Stomach (tissue), 9 donors: ENCODE results near the gene APBB3. TPM values are rescaled to one million over a fixed set of nuclear protein-coding genes. Genes with fewer than 3 reads are reported as not detected.

Source experiments
- DNase-seq, 2 donors: peaks; one replicate each; pipeline versions ENCODE4 v3.0.0 to v3.0.0-alpha.2; 2013 to 2019
- H3K27ac ChIP-seq, 5 donors: fragments of 200-600 bp in 4 of 5; sonication (generic) in 4 of 5; one replicate each; pipeline ENCODE4 v1.5.1; 2013 to 2019; ENCODE audit warnings: mild to moderate bottlenecking in 1 of 5, moderate library complexity in 1 of 5
- H3K27me3 ChIP-seq, 3 donors: fragments of 200-600 bp; sonication (generic); one replicate each; pipeline ENCODE4 v1.5.1; 2017 to 2019; ENCODE audit warnings: mixed run types in 1 of 3
- H3K36me3 ChIP-seq, 4 donors: fragments of 200-600 bp; sonication (generic); 1 replicate in 3 of 4; 2 replicates in 1 of 4; pipeline ENCODE4 v1.5.1; 2016 to 2019
- H3K4me1 ChIP-seq, 4 donors: fragments of 200-600 bp; sonication (generic); one replicate each; pipeline ENCODE4 v1.5.1; 2016 to 2019
- H3K4me3 ChIP-seq, 4 donors: fragments of 200-600 bp; sonication (generic) in 3 of 4; one replicate each; pipeline ENCODE4 v1.5.1; 2016 to 2019; ENCODE audit warnings: mild to moderate bottlenecking in 1 of 4
- H3K9me3 ChIP-seq, 4 donors: fragments of 200-600 bp; sonication (generic); one replicate each; pipeline ENCODE4 v1.5.1; 2016 to 2019
- CTCF ChIP-seq, 7 experiments: fragments of 450-650 bp in 4 of 7; fragments of 200-600 bp in 3 of 7; sonication (generic) in 3 of 7; IDR thresholded peaks; one replicate each; pipeline ENCODE4 v1.5.1; 2016 to 2019; ENCODE audit warnings: antibody characterized with exemption in 7 of 7, control low read depth in 2 of 7, mild to moderate bottlenecking in 1 of 7
- EP300 ChIP-seq: sonication (generic); formaldehyde crosslinking; IDR thresholded peaks from one replicate; pipeline ENCODE4 v1.6.1; 2017; ENCODE audit warnings: antibody characterized with exemption
- POLR2A ChIP-seq, 4 donors: fragments of 450-650 bp; IDR thresholded peaks; one replicate each; pipeline ENCODE4 v1.6.1; 2016; ENCODE audit warnings: antibody characterized with exemption in 4 of 4, control low read depth in 2 of 4, mild to moderate bottlenecking in 1 of 4, moderate library complexity in 1 of 4
- POLR2AphosphoS5 ChIP-seq, 3 donors: sonication (generic); formaldehyde crosslinking; IDR thresholded peaks; one replicate each; pipeline ENCODE4 v1.6.1; 2016; ENCODE audit warnings: antibody characterized with exemption in 3 of 3
- WGBS, 5 donors: extraction: QIAGEN DNeasy Blood & Tissue Kit in 3 of 5; methylation state at CpG; one replicate each; pipeline versions ENCODE4 v1.1.5 to v1.1.7; 2013 to 2018; 5-methylcytosine and 5-hydroxymethylcytosine counted together
- intact Hi-C: fragments of 100-400 bp; cut with DNase I; formaldehyde crosslinking; loops from one replicate; pipeline ENCODE4 v1.15.1; 2023; ENCODE audit warnings: low total_unique reads
- polyA plus RNA-seq, 3 donors: library from polyadenylated mRNA; stranded (reverse); fragments of 200-250 nt; gene quantifications; one replicate each; pipeline ENCODE4 v1.2.3, GENCODE V29; 2013
- total RNA-seq, 5 donors: library from RNA; depleted of rRNA; stranded (reverse); fragments of >200 nt; gene quantifications; one replicate each; pipeline versions ENCODE4 v1.1.0 to v1.2.3, GENCODE V29; 2014 to 2016
- donor health status: healthy with polysubstance abuse.
- donor health status: Bipolar disorder and iron deficiency.
- donor health status: healthy.

The APBB3 gene
- total and polyA plus RNA-seq, 8 donors, result 5.4 to 40.8 (median 16.7) TPM

DNA sequence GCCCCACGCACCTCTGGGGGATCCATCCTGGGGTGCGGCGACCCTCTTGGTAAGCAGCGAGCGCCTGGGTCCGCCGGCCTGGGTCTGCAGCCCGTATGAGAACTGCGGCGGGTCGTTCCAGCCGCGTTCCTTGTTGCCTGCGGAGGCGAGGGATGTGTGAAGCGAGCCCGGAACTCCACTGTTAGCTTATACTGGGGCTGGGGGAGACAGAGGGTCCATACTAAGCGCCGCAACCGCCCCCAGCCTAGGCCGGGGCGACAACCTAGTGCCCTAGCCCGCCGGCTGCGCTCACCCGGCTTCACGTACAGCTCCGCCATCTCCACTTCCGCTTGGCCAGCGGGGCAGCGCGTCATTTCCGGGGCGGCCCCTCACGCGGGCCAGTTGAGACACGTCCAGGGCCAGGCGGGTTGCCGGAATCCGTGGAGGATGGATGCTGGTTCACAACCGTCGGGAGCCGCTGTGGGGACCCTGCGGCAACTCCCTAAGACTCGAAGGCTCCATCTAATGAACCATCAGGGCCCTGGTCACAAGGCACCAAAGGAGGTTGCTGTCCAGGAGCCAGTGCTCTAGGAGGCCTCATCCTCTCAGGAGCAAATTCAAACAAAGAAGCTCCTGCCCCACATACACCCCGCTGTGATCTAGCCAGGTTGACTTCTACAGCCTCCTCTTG lies 7.1 kb downstream of the APBB3 start, which contains the start of gene SRA1:
Gene SRA1, minus strand, starts transcription at position 338 of the 670 bp plus-strand sequence. Its CDS starts 21 bp downstream, at position 317.
- intact Hi-C loops, result no loop called here

GRCh38 chr5:140556438-140556837 lies 8.0 kb downstream of the APBB3 start:
- TF ChIP-seq CTCF (IDR thresholded peaks at IDR 0.05) (no peak), POLR2AphosphoS5 (IDR thresholded peaks at IDR 0.05) (no peak), EP300 (no peak), POLR2A (IDR thresholded peaks at IDR 0.05) (no peak)
- 1 to 5% (median 4%) methylated on average over 6 of the region's 6 CpGs for WGBS, 5 donors
- Histone ChIP-seq H3K4me1 (peaks cover 17 to 61% (median 46%) of the 10 kb centered on the region in 4 donors), H3K9me3 (no peaks in the 10 kb centered on the region), H3K36me3 (peaks cover 13 to 42% (median 32%) of the 10 kb centered on the region in 4 donors), H3K27me3 (no peaks in the 10 kb centered on the region), H3K27ac (peak overlapping the region in 4 of 5 donors; percentile 92 to 98 (median 94)), H3K4me3 (peak overlapping the region; percentile 64 to 82 (median 74))
- peak in 1 of 2 donors; percentile 41 for DNase-seq
- intact Hi-C loops, result no loop called here

More for the DNA sequence above, 7.1 kb downstream of the APBB3 start, which contains the start of gene SRA1:
- WGBS, 5 donors, result 0 to 1% (median 1%) methylated on average over 17 to 46 of the region's 46 CpGs
- no peaks in the 10 kb centered on the region for H3K27me3 ChIP-seq
- H3K27ac ChIP-seq, result peak within 1 kb of the TSS; percentile 92 to 98 (median 94)
- peak; percentile 95 to 97 for DNase-seq
- TF ChIP-seq CTCF (IDR thresholded peaks at IDR 0.05) (no peak), POLR2AphosphoS5 (IDR thresholded peaks at IDR 0.05) (peak; percentile 98 to 99 (median 98)), EP300 (peak; percentile 37), POLR2A (IDR thresholded peaks at IDR 0.05) (peak in 2 of 4 donors; percentile 90 to 92)
- H3K36me3 ChIP-seq, result peaks cover 8 to 42% (median 31%) of the 10 kb centered on the region in 4 donors
- H3K4me1 ChIP-seq, result peaks cover 17 to 62% (median 47%) of the 10 kb centered on the region in 4 donors
- H3K9me3 ChIP-seq, result no peaks in the 10 kb centered on the region
- peak within 1 kb of the TSS; percentile 64 to 82 (median 74) for H3K4me3 ChIP-seq

GRCh38 chr5:140555747-140556312 lies 8.6 kb downstream of the APBB3 start:
- intact Hi-C loops, result no loop called here
- DNase-seq, result no peak
- Histone ChIP-seq H3K27me3 (no peaks in the 10 kb centered on the region), H3K4me3 (peak overlapping the region; percentile 64 to 82 (median 74)), H3K9me3 (no peaks in the 10 kb centered on the region), H3K36me3 (peaks cover 17 to 43% (median 32%) of the 10 kb centered on the region in 4 donors), H3K27ac (peak overlapping the region in 4 of 5 donors; percentile 92 to 98 (median 94)), H3K4me1 (peaks cover 17 to 66% (median 48%) of the 10 kb centered on the region in 4 donors)
- TF ChIP-seq POLR2A (IDR thresholded peaks at IDR 0.05) (no peak), CTCF (IDR thresholded peaks at IDR 0.05) (no peak), POLR2AphosphoS5 (IDR thresholded peaks at IDR 0.05) (no peak)
- 52 to 82% (median 64%) methylated on average over 1 of the region's 1 CpG for WGBS, 5 donors

- H3K27me3 ChIP-seq, result no peaks in the 10 kb centered on the region
- peaks cover 26 to 43% (median 33%) of the 10 kb centered on the region in 4 donors for H3K36me3 ChIP-seq
- WGBS, 5 donors, result 42 to 57% (median 47%) methylated on average over 2 of the region's 2 CpGs
- H3K9me3 ChIP-seq, result no peaks in the 10 kb centered on the region
- H3K4me3 ChIP-seq, result no peak overlapping the region
- intact Hi-C loops, result no loop called here
- TF ChIP-seq POLR2AphosphoS5 (IDR thresholded peaks at IDR 0.05) (no peak), EP300 (no peak), CTCF (IDR thresholded peaks at IDR 0.05) (no peak), POLR2A (IDR thresholded peaks at IDR 0.05) (no peak)
- H3K4me1 ChIP-seq, result peaks cover 29 to 79% (median 61%) of the 10 kb centered on the region in 4 donors
- peak overlapping the region in 3 of 5 donors; percentile 94 to 98 (median 96) for H3K27ac ChIP-seq
- no peak for DNase-seq
These were observed 9.9 kb downstream of the APBB3 start for GRCh38 chr5:140554454-140554853.
